CD4-positive, alpha-beta T cell treated with Interferon alpha-2 for 1 hour (primary cell): Measurements from ENCODE around the gene SH3BP4.

Experiments used
- DNase-seq, 2 donors: peaks; one replicate each; pipeline ENCODE4 v3.0.0-alpha.2; 2020 to 2022

The SH3BP4 gene

GRCh38 chr2:234945339-234945873, 6.4 kb upstream of the SH3BP4 start:
- DNase-seq = no peak

GRCh38 chr2:234947556-234947955, 4.3 kb upstream of the SH3BP4 start:
- DNase-seq = no peak

GRCh38 chr2:234949762-234950434, 1.9 kb upstream of the SH3BP4 start:
- no peak for DNase-seq

GRCh38 chr2:234950435-234950729, 1.4 kb upstream of the SH3BP4 start:
- DNase-seq = no peak

- no peak for DNase-seq
Measured at GRCh38 chr2:234950730-234951663, 820 bp upstream of the SH3BP4 start.

GRCh38 chr2:234952270-234953115, 676 bp downstream of the SH3BP4 start:
- DNase-seq = no peak

GRCh38 chr2:234953116-234954031, 1.6 kb downstream of the SH3BP4 start:
- DNase-seq = no peak

DNA sequence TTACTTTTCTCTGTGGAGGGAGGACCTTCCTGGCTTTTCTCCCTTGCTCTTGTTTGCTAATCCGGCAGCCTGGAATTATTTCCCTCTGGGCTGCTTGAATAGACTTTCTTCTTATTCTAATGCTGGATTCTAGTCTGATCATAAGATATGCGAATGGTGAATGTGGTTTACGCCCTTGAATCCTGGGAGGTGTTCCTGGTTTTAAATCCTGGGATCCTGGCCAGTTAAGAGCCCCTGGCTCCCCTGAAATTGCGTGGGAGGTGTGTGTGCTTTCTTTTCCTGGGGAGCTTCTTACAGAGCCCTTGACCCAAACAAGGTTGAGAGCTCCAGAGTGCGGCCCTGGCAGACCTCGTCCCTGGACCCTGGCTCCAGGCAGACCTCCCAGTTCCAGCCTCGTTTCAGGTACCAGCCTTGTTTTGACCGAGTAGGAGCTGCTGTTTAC, 2.8 kb downstream of the SH3BP4 start:
- DNase-seq = no peak

DNA sequence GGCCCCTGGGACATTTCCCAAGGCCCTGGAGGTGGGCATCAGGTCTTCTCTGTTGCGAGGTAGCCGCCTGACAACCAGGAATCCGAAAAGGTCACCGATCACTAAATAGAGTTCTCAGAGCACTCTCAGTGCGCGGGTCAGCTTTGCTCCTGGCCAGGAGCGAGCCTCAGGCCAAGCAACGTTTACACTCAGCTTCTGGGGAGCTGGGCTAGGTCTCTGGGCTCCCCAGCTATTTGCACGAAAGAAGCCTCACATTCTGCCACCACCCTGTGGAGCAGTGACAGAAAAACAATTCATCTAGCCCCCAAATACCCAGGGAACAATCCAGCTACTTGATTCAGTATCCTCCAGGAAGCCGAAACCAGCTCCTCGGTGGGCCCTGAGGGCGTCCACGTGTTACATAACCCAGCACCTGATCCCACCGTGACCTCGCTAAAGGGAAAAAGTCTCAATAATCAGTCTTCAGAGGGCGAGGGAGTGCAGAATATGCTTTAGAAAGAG, 3.3 kb downstream of the SH3BP4 start:
- no peak for DNase-seq

- DNase-seq = no peak
Measured at GRCh38 chr2:234955971-234956509, 4.2 kb downstream of the SH3BP4 start.

GRCh38 chr2:234957834-234958135, 6.0 kb downstream of the SH3BP4 start:
- no peak for DNase-seq

GRCh38 chr2:234958311-234958710, 6.5 kb downstream of the SH3BP4 start:
- no peak for DNase-seq

DNA sequence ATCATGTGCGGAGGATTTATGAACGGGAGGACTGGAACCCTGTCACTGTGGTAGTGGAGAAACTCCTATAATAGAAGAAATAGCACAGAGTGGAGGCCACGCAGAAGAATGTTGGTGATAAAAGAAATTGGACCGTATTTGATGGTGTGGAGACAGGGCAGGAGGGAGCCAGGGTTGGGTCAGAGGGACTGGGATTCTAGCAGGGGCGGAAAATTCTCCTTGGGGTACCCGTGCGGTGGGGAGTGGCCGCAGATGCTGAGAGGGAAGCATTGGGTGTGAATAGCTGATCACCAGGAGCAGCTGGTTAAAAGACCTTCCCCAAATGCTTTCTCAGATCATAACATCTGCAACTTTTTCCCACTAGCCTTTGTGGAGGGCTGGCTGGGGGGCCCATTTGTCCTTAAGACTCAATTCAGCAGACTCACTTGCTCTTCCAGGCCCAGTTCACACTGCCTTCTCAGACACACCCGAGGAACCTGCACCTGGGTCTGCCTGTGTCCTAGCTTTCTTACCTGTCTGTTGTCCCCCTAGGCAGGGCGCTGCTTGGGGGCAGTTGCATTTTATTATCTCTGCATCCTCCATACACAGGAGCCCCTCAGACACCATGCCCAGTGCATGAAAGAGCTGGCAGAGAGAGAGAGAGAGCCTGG, 7.1 kb downstream of the SH3BP4 start:
- DNase-seq = no peak

DNA sequence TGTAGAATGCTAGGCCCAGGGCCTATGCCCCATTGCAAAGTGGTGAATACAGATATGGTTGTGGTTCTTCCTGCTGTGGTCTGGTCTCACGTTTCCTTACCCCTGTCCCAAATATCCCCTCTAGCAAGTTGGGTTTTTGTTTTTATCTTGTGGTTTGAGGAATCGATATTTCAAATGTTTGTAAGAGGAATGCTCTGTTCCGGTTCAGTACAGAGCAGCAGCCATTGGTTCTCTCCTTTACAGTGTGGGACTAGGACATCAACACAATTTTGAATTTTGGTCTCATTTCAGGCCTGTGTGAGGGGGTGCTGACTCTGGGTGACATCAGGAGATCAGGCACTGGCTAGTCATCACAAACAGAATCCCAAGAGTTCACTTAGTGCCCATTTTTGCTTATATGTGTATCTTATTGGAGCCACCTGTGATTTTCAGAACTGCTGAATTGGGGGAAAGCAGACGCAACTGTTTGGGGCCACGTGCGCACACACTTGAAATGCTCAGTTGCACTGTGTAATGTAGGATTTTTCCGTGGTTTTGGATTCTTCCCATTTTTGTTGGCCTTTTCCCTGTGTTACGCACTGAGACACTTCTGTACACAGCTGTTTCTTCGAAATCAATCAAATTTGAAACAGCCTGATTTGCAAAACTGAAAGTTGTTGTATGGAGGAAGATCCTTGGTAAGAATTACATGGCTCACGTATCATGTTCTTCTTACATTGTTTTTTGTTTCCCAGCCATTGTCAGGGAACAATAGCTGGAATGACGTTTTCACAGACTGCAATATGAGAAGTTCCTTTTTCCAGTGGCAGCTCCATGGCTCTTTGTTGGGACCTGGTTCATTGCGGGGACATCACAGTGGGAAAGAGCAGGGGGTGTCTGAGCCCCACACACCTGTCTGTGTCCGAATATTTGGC, 8.6 kb downstream of the SH3BP4 start:
- DNase-seq = no peak

DNA sequence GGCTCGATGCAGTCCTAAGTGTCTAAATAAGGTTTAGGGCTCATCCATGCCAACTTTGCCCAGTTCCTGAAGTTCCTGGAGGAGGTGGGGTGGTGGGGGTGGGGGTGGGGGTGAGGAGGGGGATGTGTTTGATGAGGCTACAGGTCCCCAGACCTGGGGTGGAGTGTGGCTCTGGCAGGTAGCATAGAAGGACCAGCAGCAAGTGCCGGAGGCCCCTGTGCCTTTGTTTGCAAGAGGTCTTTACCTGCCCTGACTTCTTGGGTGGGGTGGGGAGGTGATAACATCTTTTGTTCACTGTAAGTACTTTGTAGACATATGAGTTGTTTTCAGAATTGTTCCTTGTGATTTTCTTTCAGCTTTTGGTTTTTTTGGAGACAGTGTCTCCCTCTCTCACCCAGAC, 10.0 kb downstream of the SH3BP4 start:
- no peak for DNase-seq

- no peak for DNase-seq
Measured at GRCh38 chr2:234963773-234964615, 12.2 kb downstream of the SH3BP4 start.

DNA sequence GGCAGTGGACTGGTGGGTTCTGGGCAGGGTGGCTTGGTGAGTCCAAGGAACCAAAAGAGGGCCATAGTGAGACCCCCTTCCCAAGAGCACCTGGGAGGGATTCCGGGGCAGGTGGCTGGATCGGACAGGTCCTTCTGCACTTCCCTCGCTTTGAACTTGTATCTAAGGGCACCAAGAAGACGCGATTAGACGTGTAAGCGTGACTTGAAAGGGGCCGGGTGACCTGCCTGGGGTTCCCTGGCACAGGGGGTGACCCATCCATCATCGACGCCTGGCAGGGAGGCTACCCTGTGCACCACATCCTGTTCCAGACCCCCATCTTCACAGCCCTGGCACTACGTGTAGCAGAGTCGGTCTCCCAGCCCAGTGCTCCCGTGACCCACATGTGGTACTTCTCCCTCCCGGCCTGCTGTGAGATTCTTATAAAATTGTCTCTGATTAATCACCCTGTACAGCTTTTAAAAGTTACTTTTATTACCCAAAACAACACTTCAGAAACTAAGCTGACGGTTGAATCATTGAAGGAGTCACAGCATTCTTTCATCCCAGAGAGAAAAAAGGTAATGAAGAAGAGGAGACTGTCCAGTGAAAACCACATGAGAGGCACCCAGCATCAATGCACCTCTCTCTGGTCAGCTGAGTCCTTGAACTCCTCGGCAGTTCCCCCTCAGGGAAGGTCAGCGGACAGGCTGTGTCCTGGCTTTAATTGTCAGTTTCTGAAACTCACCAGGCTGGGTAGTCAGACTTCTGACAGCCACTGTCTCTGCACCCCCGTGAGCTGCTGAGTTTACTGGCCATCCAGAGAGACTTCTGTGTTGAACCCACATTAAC, 13.0 kb downstream of the SH3BP4 start:
- no peak for DNase-seq

DNA sequence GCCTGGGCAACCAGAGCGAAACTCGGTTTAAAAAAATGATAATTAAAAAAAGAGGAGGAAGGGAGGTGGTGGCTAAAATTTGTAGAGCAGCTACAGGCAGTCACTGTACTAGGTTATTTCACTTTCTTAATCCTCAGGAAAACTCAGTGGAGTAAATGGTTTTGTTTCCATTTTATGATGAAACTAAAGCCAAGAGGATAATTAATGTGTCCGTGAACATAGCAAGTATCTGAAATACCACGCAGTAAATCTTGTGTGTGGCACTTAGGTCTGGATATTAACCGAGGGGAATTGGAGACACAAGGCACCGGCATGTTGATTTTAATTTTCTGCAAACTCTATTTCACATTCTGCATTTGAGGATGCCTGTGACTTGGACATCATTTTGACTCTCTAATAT, 14.5 kb downstream of the SH3BP4 start:
- no peak for DNase-seq
